ENCODE measurements around the gene EPC1. TPM values are rescaled to one million over a fixed set of nuclear protein-coding genes. Genes with fewer than 3 reads are reported as not detected.
A peak's percentile ranks its signal among the peaks of the same experiment; 100 is the strongest.

Gene EPC1
- total and polyA plus RNA-seq, 2 of the 8 experiments (the other 6 are each of a cell fraction or from before 2014, with no cell fraction given) = 23.7 to 42.3 TPM

DNA sequence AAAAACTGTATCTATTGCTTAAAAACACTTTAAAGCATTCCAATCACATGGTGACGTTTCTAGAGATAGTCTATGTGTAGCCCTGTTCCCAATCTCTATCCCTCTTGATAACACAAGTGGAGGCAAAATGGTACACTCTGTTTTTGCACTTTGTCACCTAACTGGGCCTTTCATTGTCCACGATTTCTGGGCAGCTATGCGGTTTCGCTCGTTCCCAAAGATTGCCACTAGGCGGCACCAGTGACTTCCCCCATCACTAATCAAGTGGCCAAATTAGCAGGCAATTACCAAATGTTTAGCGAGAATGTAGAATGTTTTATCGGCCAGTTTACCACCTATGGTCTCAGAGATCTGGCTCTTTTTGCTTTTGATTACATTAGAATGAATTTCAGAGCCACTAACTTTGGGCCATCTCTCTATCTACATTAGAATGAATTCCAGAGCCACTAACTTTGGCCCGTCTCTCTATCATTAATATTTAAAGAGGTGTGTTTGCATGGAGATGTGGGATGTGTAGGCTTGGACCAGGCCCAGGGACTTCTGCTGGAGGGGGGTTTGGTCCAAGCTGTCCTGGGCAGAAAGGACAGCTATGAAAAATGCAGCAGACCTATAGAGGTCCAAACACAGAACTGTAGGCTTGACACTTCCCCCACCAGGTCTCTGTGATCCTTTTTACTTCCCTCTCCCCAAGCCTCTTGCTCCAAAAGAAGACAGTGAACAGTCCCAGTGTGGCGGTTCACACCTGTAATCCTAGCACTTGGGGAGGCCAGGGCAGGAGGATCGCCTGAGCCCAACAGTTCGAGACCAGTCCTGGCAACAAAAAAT is 90.1 kb downstream of the EPC1 start (continued):
- peak; percentile 52; the same call in 1 of the 2 replicates for TF ChIP-seq TEAD4 (IDR thresholded peaks at IDR 0.05; ENCODE audit: low read depth, low read length)
- peak; percentile 77 to 84 for TF ChIP-seq RAD21 (IDR thresholded peaks at IDR 0.05 in 1 of 2, conservative IDR thresholded peaks at IDR 0.05 in 1 of 2; ENCODE audit: low read depth in 2 of 2, low read length in 2 of 2)
- no peak for TF ChIP-seq EZH2 (IDR thresholded peaks at IDR 0.05; ENCODE audit: low read depth, low read length, severe bottlenecking)
- no peak for TF ChIP-seq RXRA (IDR thresholded peaks at IDR 0.05; ENCODE audit: insufficient read depth, low read depth, low read length)
- no peak for TF ChIP-seq POLR2A (IDR thresholded peaks at IDR 0.05; ENCODE audit: control extremely low read depth in 1 of 2, low read depth in 2 of 2, low read length in 2 of 2)
- TF ChIP-seq POLR2AphosphoS5 (IDR thresholded peaks at IDR 0.05; ENCODE audit: low read depth, low read length) = no peak
- TF ChIP-seq EGR1 (IDR thresholded peaks at IDR 0.05; ENCODE audit: borderline replicate concordance, low read depth, low read length) = no peak
- TF ChIP-seq CHD2 (IDR thresholded peaks at IDR 0.05; ENCODE audit: low read length) = no peak
- TF ChIP-seq KDM5A (IDR thresholded peaks at IDR 0.05; ENCODE audit: low read length) = no peak
- TF ChIP-seq SIRT6 (IDR thresholded peaks at IDR 0.05; ENCODE audit: low read length) = no peak
- TF ChIP-seq, protein P1, sequence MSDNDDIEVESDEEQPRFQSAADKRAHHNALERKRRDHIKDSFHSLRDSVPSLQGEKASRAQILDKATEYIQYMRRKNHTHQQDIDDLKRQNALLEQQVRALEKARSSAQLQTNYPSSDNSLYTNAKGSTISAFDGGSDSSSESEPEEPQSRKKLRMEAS (IDR thresholded peaks at IDR 0.05) = no peak
- no peak for TF ChIP-seq CEBPB (IDR thresholded peaks at IDR 0.05; ENCODE audit: low read depth, low read length)
- no peak for TF ChIP-seq SIN3A (conservative IDR thresholded peaks at IDR 0.05 in 1 of 2, IDR thresholded peaks at IDR 0.05 in 1 of 2; ENCODE audit: low read depth in 1 of 2, low read length in 2 of 2)
- peak; percentile 68; the same call in 1 of the 2 replicates for TF ChIP-seq YY1 (IDR thresholded peaks at IDR 0.05; ENCODE audit: low read depth, low read length)
- TF ChIP-seq FOSL1 (IDR thresholded peaks at IDR 0.05; ENCODE audit: insufficient read depth, low read depth, low read length) = no peak
- TF ChIP-seq NANOG (IDR thresholded peaks at IDR 0.05; ENCODE audit: insufficient read depth, low read depth, low read length, poor library complexity, severe bottlenecking) = no peak
- TF ChIP-seq SRF (IDR thresholded peaks at IDR 0.05; ENCODE audit: low read depth, low read length) = no peak
- no peak for TF ChIP-seq GABPA (IDR thresholded peaks at IDR 0.05; ENCODE audit: borderline replicate concordance, insufficient read depth, low read length)
- TF ChIP-seq BACH1 (IDR thresholded peaks at IDR 0.05; ENCODE audit: low read length) = no peak
- 0 out of 2 replicates have a peak, but pooled peaks have one; percentile 23 for TF ChIP-seq CREB1 (IDR thresholded peaks at IDR 0.05)

Measured in H1 (cell line).